Caco-2 (cell line): ENCODE results near the gene MRGPRG. TPM values are rescaled to one million over a fixed set of nuclear protein-coding genes. Genes with fewer than 3 reads are reported as not detected.

ENCODE experiments used
- BruUV-seq: library from RNA; stranded (reverse); fragments of 400-500 nt; replicated peaks from 2 replicates; lab custom pipeline; 2021; lab: Mats Ljungman, UMichigan
- CTCF ChIA-PET: fragments of 300-600 bp; sonication (Branson Sonifier 250); formaldehyde crosslinking; loops from one replicate; lab custom pipeline; 2022; ENCODE audit warnings: antibody characterized with exemption; lab: Charles Lee
- POLR2A ChIA-PET: fragments of 300-600 bp; sonication (Branson Sonifier 250); formaldehyde crosslinking; loops from one replicate; lab custom pipeline; 2022; ENCODE audit warnings: antibody characterized with exemption; lab: Charles Lee
- DNase-seq, 2 experiments: peaks; one replicate each; pipeline versions ENCODE4 v3.0.0 to v3.0.0-alpha.2; 2020 to 2022
- H3K27me3 ChIP-seq: replicated peaks from 2 replicates; pipeline ENCODE4 v1.6.0; 2011; ENCODE audit warnings: low read length; ENCODE audit not compliant: control insufficient read depth, insufficient read depth
- H3K36me3 ChIP-seq: 2 replicates; pipeline ENCODE4 v1.5.1; 2011; ENCODE audit warnings: low read length; ENCODE audit not compliant: control insufficient read depth, insufficient read depth
- H3K4me1 ChIP-seq: fragments of 250-450 bp; sonication (Bioruptor Pico); 2 replicates; pipeline ENCODE4 v1.5.1; 2020; ENCODE audit warnings: mild to moderate bottlenecking
- H3K4me3 ChIP-seq: 2 replicates; pipeline ENCODE4 v1.5.1; 2011; ENCODE audit warnings: low read depth, mild to moderate bottlenecking, control low read depth, low read length
- H3K9me3 ChIP-seq: fragments of 250-450 bp; sonication (Bioruptor Pico); 2 replicates; pipeline ENCODE4 v1.5.1; 2020; ENCODE audit warnings: mild to moderate bottlenecking, moderate library complexity
- H3K27ac Mint-ChIP-seq: one replicate; pipeline ENCODE4 v1.8.0; 2022; ENCODE audit warnings: mixed read lengths; ENCODE audit not compliant: unreplicated experiment
- H3K27me3 Mint-ChIP-seq: one replicate; pipeline ENCODE4 v1.8.0; 2022; ENCODE audit warnings: mixed read lengths; ENCODE audit not compliant: insufficient read depth, unreplicated experiment
- H3K36me3 Mint-ChIP-seq: one replicate; pipeline ENCODE4 v1.8.0; 2022; ENCODE audit warnings: mild to moderate bottlenecking, mixed read lengths; ENCODE audit not compliant: insufficient read depth, unreplicated experiment
- H3K4me1 Mint-ChIP-seq: one replicate; pipeline ENCODE4 v1.8.0; 2022; ENCODE audit warnings: low read depth, mixed read lengths; ENCODE audit not compliant: unreplicated experiment
- H3K4me3 Mint-ChIP-seq: one replicate; pipeline ENCODE4 v1.8.0; 2022; ENCODE audit warnings: mild to moderate bottlenecking, moderate library complexity, mixed read lengths; ENCODE audit not compliant: unreplicated experiment
- H3K9me3 Mint-ChIP-seq: one replicate; pipeline ENCODE4 v1.8.0; 2022; ENCODE audit warnings: mixed read lengths; ENCODE audit not compliant: unreplicated experiment
- intact Hi-C: fragments of 100-400 bp; cut with micrococcal nuclease; formaldehyde crosslinking; loops from one replicate; pipeline ENCODE4 v1.10.0; 2022; ENCODE audit not compliant: unreplicated experiment
- total RNA-seq: library from RNA; stranded (reverse); gene quantifications from 2 replicates; pipeline ENCODE4 v1.2.3, GENCODE V29; 2022
- TF ChIP-seq, protein P1 (sequence below), 2 experiments: fragments of 200-600 bp in 1 of 2; IDR thresholded peaks; 1 replicate in 1 of 2; 2 replicates in 1 of 2; pipeline versions ENCODE4 v1.5.1 to v1.8.0; 2011 to 2022; ENCODE audit warnings: antibody characterized with exemption in 1 of 2, control low read depth in 1 of 2, inconsistent platforms in 1 of 2, low read depth in 1 of 2, low read length in 1 of 2, mild to moderate bottlenecking in 1 of 2, moderate library complexity in 1 of 2; ENCODE audit not compliant: insufficient read depth in 1 of 2, severe bottlenecking in 1 of 2, unreplicated experiment in 1 of 2

Gene MRGPRG
- total RNA-seq, 1 experiment from 2014 or later: not detected

DNA sequence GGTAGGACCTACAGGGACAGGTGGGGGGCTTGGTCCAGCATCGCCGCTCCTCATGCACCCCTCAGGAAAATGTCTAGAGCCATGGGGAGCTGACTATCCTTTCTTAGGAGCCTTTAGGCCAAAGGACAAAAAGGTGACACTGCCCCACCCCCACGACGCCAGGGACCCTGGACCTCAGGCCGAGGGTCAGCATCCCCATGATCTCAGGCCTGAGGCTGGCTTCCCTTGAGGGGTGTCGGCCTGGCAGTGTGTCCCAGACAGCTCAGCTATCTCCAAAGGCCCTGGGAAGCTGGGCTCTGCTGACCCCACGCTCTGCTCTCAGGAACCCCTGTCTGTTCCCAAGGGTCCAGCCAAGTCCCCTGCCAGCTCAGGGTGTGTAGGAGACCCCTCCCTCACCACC, 16.3 kb downstream of the MRGPRG start:
- H3K4me1 ChIP-seq: no peaks in the 10 kb centered on the region
- TF ChIP-seq, protein P1, sequence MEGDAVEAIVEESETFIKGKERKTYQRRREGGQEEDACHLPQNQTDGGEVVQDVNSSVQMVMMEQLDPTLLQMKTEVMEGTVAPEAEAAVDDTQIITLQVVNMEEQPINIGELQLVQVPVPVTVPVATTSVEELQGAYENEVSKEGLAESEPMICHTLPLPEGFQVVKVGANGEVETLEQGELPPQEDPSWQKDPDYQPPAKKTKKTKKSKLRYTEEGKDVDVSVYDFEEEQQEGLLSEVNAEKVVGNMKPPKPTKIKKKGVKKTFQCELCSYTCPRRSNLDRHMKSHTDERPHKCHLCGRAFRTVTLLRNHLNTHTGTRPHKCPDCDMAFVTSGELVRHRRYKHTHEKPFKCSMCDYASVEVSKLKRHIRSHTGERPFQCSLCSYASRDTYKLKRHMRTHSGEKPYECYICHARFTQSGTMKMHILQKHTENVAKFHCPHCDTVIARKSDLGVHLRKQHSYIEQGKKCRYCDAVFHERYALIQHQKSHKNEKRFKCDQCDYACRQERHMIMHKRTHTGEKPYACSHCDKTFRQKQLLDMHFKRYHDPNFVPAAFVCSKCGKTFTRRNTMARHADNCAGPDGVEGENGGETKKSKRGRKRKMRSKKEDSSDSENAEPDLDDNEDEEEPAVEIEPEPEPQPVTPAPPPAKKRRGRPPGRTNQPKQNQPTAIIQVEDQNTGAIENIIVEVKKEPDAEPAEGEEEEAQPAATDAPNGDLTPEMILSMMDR (IDR thresholded peaks at IDR 0.05; ENCODE audit: insufficient read depth in 1 of 2, low read depth in 1 of 2, low read length in 1 of 2, severe bottlenecking in 1 of 2, unreplicated experiment in 1 of 2): no peak
- H3K27me3 ChIP-seq: peaks cover 2% of the 10 kb centered on the region
- Mint-ChIP-seq H3K4me3 (no peak overlapping the region), H3K9me3 (no peaks in the 10 kb centered on the region), H3K27me3 (peaks cover 3% of the 10 kb centered on the region), H3K4me1 (no peaks in the 10 kb centered on the region), H3K36me3 (no peaks in the 10 kb centered on the region), H3K27ac (no peak overlapping the region)
- ChIA-PET CTCF (no interaction called here), POLR2A (no interaction called here)
- DNase-seq: peak in 1 of 2 experiments; percentile 11
- intact Hi-C loops: no loop called here
- H3K36me3 ChIP-seq: no peaks in the 10 kb centered on the region
- H3K4me3 ChIP-seq: no peak overlapping the region
- no TSS peak for BruUV-seq
- H3K9me3 ChIP-seq: no peaks in the 10 kb centered on the region

GRCh38 chr11:3201677-3202181, 16.9 kb downstream of the MRGPRG start:
- peaks cover 2% of the 10 kb centered on the region for H3K27me3 ChIP-seq
- BruUV-seq: no TSS peak
- intact Hi-C loops: no loop called here
- H3K4me3 ChIP-seq: no peak overlapping the region
- no peak overlapping the region for H3K27ac Mint-ChIP-seq
- H3K36me3 ChIP-seq: no peaks in the 10 kb centered on the region
- DNase-seq: peak in 1 of 2 experiments; percentile 31
- H3K4me1 ChIP-seq: no peaks in the 10 kb centered on the region
- TF ChIP-seq, protein P1 (IDR thresholded peaks at IDR 0.05; ENCODE audit: insufficient read depth in 1 of 2, low read depth in 1 of 2, low read length in 1 of 2, severe bottlenecking in 1 of 2, unreplicated experiment in 1 of 2): no peak
- H3K27me3 Mint-ChIP-seq: peaks cover 3% of the 10 kb centered on the region
- CTCF ChIA-PET: no interaction called here
- no peaks in the 10 kb centered on the region for H3K9me3 Mint-ChIP-seq
- POLR2A ChIA-PET: no interaction called here
- no peaks in the 10 kb centered on the region for H3K9me3 ChIP-seq
- no peak overlapping the region for H3K4me3 Mint-ChIP-seq
- no peaks in the 10 kb centered on the region for H3K36me3 Mint-ChIP-seq
- H3K4me1 Mint-ChIP-seq: no peaks in the 10 kb centered on the region

DNA sequence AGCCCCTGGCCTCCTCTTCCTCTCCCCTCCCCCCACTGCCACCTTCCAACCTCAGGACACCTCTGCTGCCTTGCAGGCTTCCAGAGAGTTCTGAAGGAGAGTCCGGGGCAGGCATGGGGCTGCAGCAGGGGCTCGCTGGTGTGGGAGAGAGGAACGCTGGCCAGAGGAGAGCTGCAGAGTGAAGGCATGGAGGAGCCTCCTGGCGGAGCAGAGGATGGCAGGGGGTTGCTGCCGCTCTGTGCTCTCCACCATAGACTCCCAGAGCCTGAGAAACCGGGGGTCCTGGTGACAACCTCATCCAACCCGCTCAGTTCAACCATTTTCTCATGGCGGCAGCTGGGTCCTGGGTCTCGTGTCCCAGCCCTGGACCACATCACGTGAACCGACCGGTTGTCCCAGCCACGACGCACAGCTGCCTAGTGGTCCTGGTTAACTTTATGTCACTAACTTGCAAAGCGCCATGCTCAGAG, 17.5 kb downstream of the MRGPRG start:
- TF ChIP-seq, protein P1 (IDR thresholded peaks at IDR 0.05; ENCODE audit: insufficient read depth in 1 of 2, low read depth in 1 of 2, low read length in 1 of 2, severe bottlenecking in 1 of 2, unreplicated experiment in 1 of 2): no peak
- CTCF ChIA-PET: no interaction called here
- Histone ChIP-seq H3K4me1 (no peaks in the 10 kb centered on the region), H3K9me3 (no peaks in the 10 kb centered on the region), H3K36me3 (no peaks in the 10 kb centered on the region), H3K4me3 (no peak overlapping the region), H3K27me3 (peaks cover 2% of the 10 kb centered on the region)
- Mint-ChIP-seq H3K27me3 (peaks cover 3% of the 10 kb centered on the region), H3K27ac (no peak overlapping the region), H3K36me3 (no peaks in the 10 kb centered on the region), H3K9me3 (no peaks in the 10 kb centered on the region), H3K4me3 (no peak overlapping the region), H3K4me1 (no peaks in the 10 kb centered on the region)
- no TSS peak for BruUV-seq
- intact Hi-C loops: no loop called here
- DNase-seq: no peak
- POLR2A ChIA-PET: no interaction called here
